Activated naive CD8-positive, alpha-beta T cell treated with anti-CD3 and anti-CD28 coated beads, Interleukin-2, amount 10 ng/mL, durations not matched to agents 7 days and 5 days (primary cell): ENCODE results near the gene EEIG2. TPM values are rescaled to one million over a fixed set of nuclear protein-coding genes. Genes with fewer than 3 reads are reported as not detected.

Experiments
- ATAC-seq: fragments of 150-1000 bp; cut with Tn5 transposase; one replicate; pipeline ENCODE4 v1.10.0; 2021; ENCODE audit warnings: low read depth, moderate library complexity
- POLR2A ChIA-PET: fragments of 350-600 bp; sonication (Branson Sonifier 250); formaldehyde crosslinking; loops from one replicate; lab custom pipeline; 2021; ENCODE audit warnings: antibody characterized with exemption; lab: Charles Lee
- DNase-seq: peaks from one replicate; pipeline ENCODE4 v3.0.0; 2021
- H3K27ac Mint-ChIP-seq: one replicate; pipeline ENCODE4 v1.8.0; 2022; ENCODE audit warnings: mild to moderate bottlenecking, mixed read lengths
- H3K27me3 Mint-ChIP-seq: one replicate; pipeline ENCODE4 v1.8.0; 2022; ENCODE audit warnings: mild to moderate bottlenecking, moderate library complexity, mixed read lengths
- H3K36me3 Mint-ChIP-seq: one replicate; pipeline ENCODE4 v1.8.0; 2021; ENCODE audit warnings: mild to moderate bottlenecking, mixed read lengths
- H3K4me1 Mint-ChIP-seq: one replicate; pipeline ENCODE4 v1.8.0; 2021; ENCODE audit warnings: mixed read lengths
- H3K4me3 Mint-ChIP-seq: one replicate; pipeline ENCODE4 v1.8.0; 2022; ENCODE audit warnings: mild to moderate bottlenecking, moderate library complexity, mixed read lengths
- H3K9me3 Mint-ChIP-seq: one replicate; pipeline ENCODE4 v1.8.0; 2021; ENCODE audit warnings: mixed read lengths
- total RNA-seq, 2 experiments: library from RNA; stranded (reverse); gene quantifications; one replicate each; pipeline ENCODE4 v1.2.3, GENCODE V29; 2021

The EEIG2 gene
- total RNA-seq, 2 experiments from 2014 or later = 16.5 TPM

GRCh38 chr1:108598340-108598739 is 38.4 kb downstream of the EEIG2 start:
- POLR2A ChIA-PET = no interaction called here
- Mint-ChIP-seq H3K4me1 (peaks cover 3% of the 10 kb centered on the region), H3K9me3 (no peaks in the 10 kb centered on the region), H3K27me3 (no peaks in the 10 kb centered on the region), H3K4me3 (no peak overlapping the region), H3K27ac (no peak overlapping the region), H3K36me3 (peaks cover 3% of the 10 kb centered on the region)
- DNase-seq = no peak
- ATAC-seq = no peak

DNA sequence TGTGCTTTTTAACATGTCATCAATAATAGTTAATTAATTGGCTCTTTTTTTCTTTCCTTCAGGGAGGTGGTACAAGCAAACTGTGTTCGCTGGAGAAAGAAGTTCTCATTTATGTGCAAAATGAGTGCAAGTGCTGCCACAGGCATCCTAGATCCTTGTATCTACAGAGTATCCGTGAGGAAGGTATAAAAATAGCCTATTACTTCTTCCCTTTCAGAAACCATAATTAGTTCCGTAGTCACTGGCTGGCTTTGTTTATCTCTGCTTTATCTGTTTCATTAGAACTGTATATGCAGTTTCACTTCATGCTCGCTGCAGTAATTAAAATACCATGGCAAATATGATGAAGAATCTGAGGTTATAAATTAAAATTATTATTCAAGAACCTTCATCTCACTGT is 40.6 kb downstream of the EEIG2 start:
- no peak overlapping the region for H3K4me3 Mint-ChIP-seq
- no peaks in the 10 kb centered on the region for H3K27me3 Mint-ChIP-seq
- H3K27ac Mint-ChIP-seq = no peak overlapping the region
- no peak for ATAC-seq
- no peak for DNase-seq
- peaks cover 3% of the 10 kb centered on the region for H3K4me1 Mint-ChIP-seq
- H3K36me3 Mint-ChIP-seq = peaks cover 7% of the 10 kb centered on the region
- POLR2A ChIA-PET = no interaction called here
- H3K9me3 Mint-ChIP-seq = no peaks in the 10 kb centered on the region

- ATAC-seq = no peak
- Mint-ChIP-seq H3K36me3 (peaks cover 7% of the 10 kb centered on the region), H3K4me3 (no peak overlapping the region), H3K4me1 (peaks cover 3% of the 10 kb centered on the region), H3K27me3 (no peaks in the 10 kb centered on the region), H3K9me3 (no peaks in the 10 kb centered on the region), H3K27ac (no peak overlapping the region)
- DNase-seq = no peak
- POLR2A ChIA-PET = no interaction called here
These were observed 42.0 kb downstream of the EEIG2 start for GRCh38 chr1:108601708-108602410.

DNA sequence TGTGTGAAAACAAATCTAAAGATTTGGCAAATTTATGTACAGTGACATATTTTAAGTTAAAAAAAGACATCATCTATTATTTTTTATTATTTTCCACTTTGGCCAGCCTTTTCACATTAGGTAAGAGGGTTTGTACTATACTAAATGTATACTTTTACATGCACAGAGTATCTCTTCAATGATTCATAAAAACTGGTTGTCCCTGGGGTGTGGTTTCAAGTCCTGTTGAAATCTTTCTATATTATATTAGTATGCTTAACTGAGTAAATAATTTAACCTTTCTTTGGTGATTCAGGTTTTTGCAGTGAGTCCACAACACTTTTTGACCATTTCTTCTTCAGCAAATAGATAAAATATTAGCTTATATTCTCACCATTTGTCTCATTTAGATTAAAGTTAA is 45.7 kb downstream of the EEIG2 start:
- ATAC-seq (no peak), DNase-seq (no peak)
- POLR2A ChIA-PET = no interaction called here
- peaks cover 3% of the 10 kb centered on the region for H3K4me1 Mint-ChIP-seq
- no peak overlapping the region for H3K27ac Mint-ChIP-seq
- H3K9me3 Mint-ChIP-seq = no peaks in the 10 kb centered on the region
- H3K36me3 Mint-ChIP-seq = peaks cover 21% of the 10 kb centered on the region
- H3K27me3 Mint-ChIP-seq = no peaks in the 10 kb centered on the region
- H3K4me3 Mint-ChIP-seq = no peak overlapping the region

GRCh38 chr1:108606478-108606877 is 46.6 kb downstream of the EEIG2 start:
- H3K27me3 Mint-ChIP-seq = no peaks in the 10 kb centered on the region
- peaks cover 5% of the 10 kb centered on the region for H3K4me1 Mint-ChIP-seq
- POLR2A ChIA-PET = no interaction called here
- peaks cover 21% of the 10 kb centered on the region for H3K36me3 Mint-ChIP-seq
- no peak overlapping the region for H3K27ac Mint-ChIP-seq
- H3K9me3 Mint-ChIP-seq = no peaks in the 10 kb centered on the region
- ATAC-seq = no peak
- no peak overlapping the region for H3K4me3 Mint-ChIP-seq
- no peak for DNase-seq

DNA sequence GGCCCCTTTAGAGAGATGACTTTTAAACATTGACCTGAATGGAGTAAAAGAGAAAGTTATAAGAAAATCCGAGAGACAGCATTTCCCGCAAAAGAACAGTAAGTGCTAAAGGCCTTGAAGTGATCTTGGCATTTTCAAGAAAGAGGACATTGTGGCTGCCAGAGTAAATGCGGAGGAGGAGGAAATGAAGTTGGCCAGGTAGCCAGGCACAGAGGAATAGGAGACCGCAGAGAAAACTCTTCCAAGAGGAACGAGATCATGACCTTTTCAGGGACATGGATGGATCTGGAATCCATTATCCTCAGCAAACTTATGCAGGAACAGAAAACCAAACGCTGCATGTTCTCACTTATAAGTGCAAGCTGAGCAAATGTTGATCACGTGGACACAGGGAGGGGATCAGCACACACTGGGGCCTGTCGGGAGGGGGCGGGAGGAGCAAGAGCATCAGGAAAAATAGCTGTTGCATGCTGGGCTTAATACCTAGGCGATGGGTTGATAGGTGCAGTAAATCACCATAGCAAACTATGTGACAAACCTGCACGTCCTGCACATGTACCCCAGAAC is 49.7 kb downstream of the EEIG2 start:
- no peak for ATAC-seq

More for the DNA sequence above, 49.7 kb downstream of the EEIG2 start:
- Mint-ChIP-seq H3K9me3 (no peaks in the 10 kb centered on the region), H3K27ac (no peak overlapping the region), H3K4me1 (peaks cover 5% of the 10 kb centered on the region), H3K36me3 (peaks cover 18% of the 10 kb centered on the region), H3K27me3 (no peaks in the 10 kb centered on the region), H3K4me3 (no peak overlapping the region)
- DNase-seq = no peak
- POLR2A ChIA-PET = no interaction called here

Other genes with a start within 250 kb of the EEIG2 start
- not detected for gene NBPF6, start 109.8 kb upstream of the EEIG2 start, total RNA-seq
- gene HENMT1, start 101.0 kb downstream of the EEIG2 start, total RNA-seq = 10 to 100 TPM; 32.3 to 33.0 TPM
- 10 to 100 TPM; 85.9 to 91.2 TPM for gene PRPF38B, start 132.2 kb downstream of the EEIG2 start, total RNA-seq
- gene FNDC7, start 152.8 kb downstream of the EEIG2 start, total RNA-seq = not detected
- gene STXBP3, start 186.6 kb downstream of the EEIG2 start, total RNA-seq = 10 to 100 TPM; 58.1 to 58.3 TPM